ENCODE measurements around the gene AP4M1.

AP4M1 gene

DNA sequence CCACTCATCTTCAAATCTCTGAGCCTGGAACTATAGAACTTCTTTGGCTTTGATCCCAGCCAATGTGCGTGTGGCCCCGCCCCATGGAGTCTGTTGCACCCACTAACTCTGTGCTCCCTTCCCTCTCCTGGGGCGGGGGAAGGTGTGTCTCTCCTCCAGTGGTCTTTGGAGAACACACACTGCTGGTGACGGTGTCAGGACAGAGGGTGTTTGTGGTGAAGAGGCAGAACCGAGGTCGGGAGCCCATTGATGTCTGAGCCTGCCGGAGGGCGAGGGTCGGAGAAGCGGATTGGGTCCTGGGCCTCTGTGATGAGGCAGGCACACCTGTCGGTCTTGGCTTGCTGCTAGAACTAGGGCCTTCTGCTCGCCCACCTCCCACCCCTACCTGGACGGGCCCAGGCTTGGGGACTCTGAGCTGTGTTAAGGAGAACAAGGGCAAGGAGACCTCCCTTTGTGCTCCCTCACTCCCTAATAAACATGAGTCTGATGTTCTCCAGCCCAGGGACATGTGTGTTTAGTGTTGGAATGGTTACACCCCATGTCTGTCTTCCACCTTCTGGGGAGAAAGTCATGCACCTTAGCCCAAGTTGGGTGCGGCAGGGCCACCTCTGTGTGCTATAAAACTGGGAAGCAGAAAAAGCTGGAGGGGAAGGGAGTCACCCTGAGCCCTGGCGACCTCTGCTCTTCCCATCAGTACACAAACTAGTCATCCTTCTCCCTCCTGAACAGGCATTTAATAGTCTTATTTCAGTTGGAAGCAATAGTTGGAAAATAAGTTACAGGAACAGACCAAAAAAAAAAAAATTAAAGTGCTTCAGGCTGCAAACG, 52.5 kb downstream of the AP4M1 start:
- in situ Hi-C loops (cut with HindIII; ENCODE audit: low sequenced_read_pairs), result no loop called here
- no peak for DNase-seq (ENCODE audit: low read depth, low spot score)
- TF ChIP-seq, protein P1, sequence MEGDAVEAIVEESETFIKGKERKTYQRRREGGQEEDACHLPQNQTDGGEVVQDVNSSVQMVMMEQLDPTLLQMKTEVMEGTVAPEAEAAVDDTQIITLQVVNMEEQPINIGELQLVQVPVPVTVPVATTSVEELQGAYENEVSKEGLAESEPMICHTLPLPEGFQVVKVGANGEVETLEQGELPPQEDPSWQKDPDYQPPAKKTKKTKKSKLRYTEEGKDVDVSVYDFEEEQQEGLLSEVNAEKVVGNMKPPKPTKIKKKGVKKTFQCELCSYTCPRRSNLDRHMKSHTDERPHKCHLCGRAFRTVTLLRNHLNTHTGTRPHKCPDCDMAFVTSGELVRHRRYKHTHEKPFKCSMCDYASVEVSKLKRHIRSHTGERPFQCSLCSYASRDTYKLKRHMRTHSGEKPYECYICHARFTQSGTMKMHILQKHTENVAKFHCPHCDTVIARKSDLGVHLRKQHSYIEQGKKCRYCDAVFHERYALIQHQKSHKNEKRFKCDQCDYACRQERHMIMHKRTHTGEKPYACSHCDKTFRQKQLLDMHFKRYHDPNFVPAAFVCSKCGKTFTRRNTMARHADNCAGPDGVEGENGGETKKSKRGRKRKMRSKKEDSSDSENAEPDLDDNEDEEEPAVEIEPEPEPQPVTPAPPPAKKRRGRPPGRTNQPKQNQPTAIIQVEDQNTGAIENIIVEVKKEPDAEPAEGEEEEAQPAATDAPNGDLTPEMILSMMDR (IDR thresholded peaks at IDR 0.05; ENCODE audit: low read depth, low read length), result no peak
- H3K4me3 ChIP-seq (ENCODE audit: low read depth, low read length), result no peak overlapping the region

DNA sequence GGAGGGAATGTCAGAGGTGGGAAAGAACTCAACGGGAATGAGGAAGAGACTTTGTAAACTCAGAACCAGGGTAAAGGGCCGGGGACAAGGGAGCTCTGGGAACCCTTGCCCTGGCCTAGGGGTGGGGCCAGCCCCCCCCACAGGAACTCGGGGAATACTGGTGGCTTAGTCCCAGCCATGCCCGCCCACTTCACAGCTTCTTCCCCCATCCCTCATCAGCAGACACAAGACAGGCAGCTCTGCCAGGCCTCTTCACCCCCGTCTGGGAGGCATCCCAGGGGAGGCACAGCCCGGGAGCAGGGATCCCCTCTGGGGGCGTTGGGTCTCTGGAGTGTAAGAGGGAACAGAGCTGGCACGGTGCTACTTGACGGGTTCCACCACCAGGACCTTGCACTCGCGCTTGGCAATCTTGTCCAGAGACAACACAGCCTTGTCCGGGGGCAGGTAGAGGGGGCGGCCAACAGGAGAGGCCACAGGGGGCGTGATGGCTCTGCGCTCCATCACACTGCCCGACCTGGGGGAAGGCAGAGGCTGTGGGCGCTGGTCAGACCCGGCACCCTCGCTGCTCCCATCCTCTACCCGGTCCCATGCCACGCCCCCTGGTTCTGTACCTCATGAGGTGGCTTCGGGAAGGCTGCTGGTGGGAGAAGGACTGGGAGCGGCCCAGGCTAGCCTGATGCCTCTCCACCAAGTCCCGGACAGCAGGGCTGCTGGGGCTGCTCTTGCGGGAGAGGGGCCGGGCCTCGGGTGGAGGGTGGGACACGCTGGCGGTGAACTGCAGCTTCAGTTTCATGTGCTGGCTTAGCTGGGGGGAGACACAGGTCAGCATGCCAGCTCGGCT, 53.4 kb downstream of the AP4M1 start:
- in situ Hi-C loops (cut with HindIII; ENCODE audit: low sequenced_read_pairs), result no loop called here
- no peak for DNase-seq (ENCODE audit: low read depth, low spot score)
- no peak overlapping the region for H3K4me3 ChIP-seq (ENCODE audit: low read depth, low read length)
- TF ChIP-seq, protein P1 (IDR thresholded peaks at IDR 0.05; ENCODE audit: low read depth, low read length), result no peak

GRCh38 chr7:100155553-100156317, 54.3 kb downstream of the AP4M1 start:
- TF ChIP-seq, protein P1 (IDR thresholded peaks at IDR 0.05; ENCODE audit: low read depth, low read length), result no peak
- in situ Hi-C loops (cut with HindIII; ENCODE audit: low sequenced_read_pairs), result no loop called here
- H3K4me3 ChIP-seq (ENCODE audit: low read depth, low read length), result no peak overlapping the region

DNA sequence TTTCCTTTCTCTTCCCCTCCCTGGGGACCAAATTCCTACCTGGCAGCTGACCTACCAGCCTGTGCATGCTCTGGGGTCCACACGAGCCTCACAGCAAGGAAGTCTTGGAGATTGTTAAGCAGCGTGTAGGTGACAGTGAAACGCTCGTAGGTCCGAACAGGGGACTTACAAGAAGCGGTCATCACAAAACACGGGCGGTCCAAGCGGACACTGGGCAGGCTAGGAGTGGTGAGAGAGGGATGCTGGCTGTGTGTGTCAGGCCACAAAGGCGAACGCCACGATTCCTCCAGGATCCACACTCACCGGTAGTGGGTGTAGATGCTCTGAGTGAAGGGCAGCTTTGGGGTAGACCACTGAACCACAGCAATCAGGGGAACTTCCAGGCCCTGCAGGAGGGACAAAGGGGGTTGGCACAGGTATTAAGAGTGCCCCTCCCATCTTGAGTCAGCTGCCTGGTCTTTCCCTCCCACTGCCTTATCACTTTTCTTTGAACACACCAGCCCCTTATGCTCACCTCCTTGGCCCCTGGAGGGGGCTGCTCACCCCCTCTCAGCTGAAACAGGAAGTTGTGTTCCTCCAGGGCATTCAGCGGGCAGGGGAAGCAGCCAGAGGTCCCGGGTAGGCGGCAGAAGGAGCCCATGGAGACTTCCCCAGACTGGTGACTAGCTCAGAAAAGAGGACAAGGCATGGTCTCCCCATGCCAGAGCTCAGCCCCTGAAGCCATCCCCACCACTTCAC, 55.1 kb downstream of the AP4M1 start:
- TF ChIP-seq, protein P1 (IDR thresholded peaks at IDR 0.05; ENCODE audit: low read depth, low read length), result no peak
- DNase-seq (ENCODE audit: low read depth, low spot score), result no peak
- no peak overlapping the region for H3K4me3 ChIP-seq (ENCODE audit: low read depth, low read length)
- in situ Hi-C loops (cut with HindIII; ENCODE audit: low sequenced_read_pairs), result no loop called here

More at GRCh38 chr7:100155553-100156317, 54.3 kb downstream of the AP4M1 start:
- DNase-seq (ENCODE audit: low read depth, low spot score), result no peak

DNA sequence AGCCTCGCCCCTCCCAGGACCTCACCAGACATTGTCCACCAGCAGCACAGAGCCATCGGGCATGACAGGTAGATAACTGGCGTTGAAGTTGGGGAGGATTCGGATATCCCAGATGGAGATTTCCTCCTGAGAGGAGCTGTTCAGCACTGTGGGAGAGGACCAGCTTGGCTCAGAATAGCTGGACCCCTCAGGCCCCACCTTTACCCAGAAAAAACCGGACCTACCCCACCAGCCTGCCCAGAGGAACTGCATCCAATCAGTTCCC, 55.6 kb downstream of the AP4M1 start:
- in situ Hi-C loops (cut with HindIII; ENCODE audit: low sequenced_read_pairs), result no loop called here
- TF ChIP-seq, protein P1 (IDR thresholded peaks at IDR 0.05; ENCODE audit: low read depth, low read length), result no peak
- no peak for DNase-seq (ENCODE audit: low read depth, low spot score)
- peak overlapping the region; percentile 57 for H3K4me3 ChIP-seq (ENCODE audit: low read depth, low read length)

Data from astrocyte of the spinal cord (primary cell).